ENCODE results near the gene NEBL. TPM values are rescaled to one million over a fixed set of nuclear protein-coding genes. Genes with fewer than 3 reads are reported as not detected.

Gene NEBL
- total RNA-seq, 2 experiments from 2014 or later: 0.07 to 0.34 TPM

GRCh38 chr10:20916976-20917375 is 19.9 kb upstream of the NEBL start:
- POLR2A ChIA-PET: no interaction called here
- CTCF ChIA-PET: no interaction called here
- Mint-ChIP-seq H3K36me3 (ENCODE audit: low read depth) (no peaks in the 10 kb centered on the region), H3K27me3 (peaks cover 3% of the 10 kb centered on the region), H3K9me3 (no peaks in the 10 kb centered on the region), H3K27ac (no peak overlapping the region), H3K4me3 (no peak overlapping the region), H3K4me1 (ENCODE audit: low read depth) (no peaks in the 10 kb centered on the region)
- DNase-seq: no peak
- no peak for TF ChIP-seq CTCF (IDR thresholded peaks at IDR 0.05)
- intact Hi-C loops (cut with micrococcal nuclease): no loop called here
- ATAC-seq: no peak

GRCh38 chr10:20912969-20913368 is 15.9 kb upstream of the NEBL start:
- Mint-ChIP-seq H3K36me3 (ENCODE audit: low read depth) (no peaks in the 10 kb centered on the region), H3K9me3 (no peaks in the 10 kb centered on the region), H3K4me1 (ENCODE audit: low read depth) (no peaks in the 10 kb centered on the region), H3K27ac (no peak overlapping the region), H3K27me3 (peaks cover 3% of the 10 kb centered on the region), H3K4me3 (no peak overlapping the region)
- POLR2A ChIA-PET: no interaction called here
- CTCF ChIA-PET: no interaction called here
- no peak for TF ChIP-seq CTCF (IDR thresholded peaks at IDR 0.05)
- intact Hi-C loops (cut with micrococcal nuclease): no loop called here
- DNase-seq: no peak
- ATAC-seq: no peak

- Mint-ChIP-seq H3K27me3 (no peaks in the 10 kb centered on the region), H3K36me3 (ENCODE audit: low read depth) (no peaks in the 10 kb centered on the region), H3K4me3 (no peak overlapping the region), H3K27ac (no peak overlapping the region), H3K9me3 (no peaks in the 10 kb centered on the region), H3K4me1 (ENCODE audit: low read depth) (no peaks in the 10 kb centered on the region)
- intact Hi-C loops (cut with micrococcal nuclease): no loop called here
- DNase-seq (no peak), ATAC-seq (no peak)
- CTCF ChIA-PET: no interaction called here
- POLR2A ChIA-PET: no interaction called here
- TF ChIP-seq CTCF (IDR thresholded peaks at IDR 0.05): no peak
These were observed 14.5 kb upstream of the NEBL start for GRCh38 chr10:20911626-20912025.

- Mint-ChIP-seq H3K36me3 (ENCODE audit: low read depth) (no peaks in the 10 kb centered on the region), H3K27me3 (no peaks in the 10 kb centered on the region), H3K9me3 (peaks cover 2% of the 10 kb centered on the region), H3K4me3 (no peak overlapping the region), H3K27ac (no peak overlapping the region), H3K4me1 (ENCODE audit: low read depth) (no peaks in the 10 kb centered on the region)
- ChIA-PET CTCF (interaction anchor here (1.1 kb wide), 1 partner anchor 10 kb away, joined by 3 read pairs; no protein-coding TSS in a partner anchor), POLR2A (no interaction called here)
- TF ChIP-seq CTCF (IDR thresholded peaks at IDR 0.05): no peak
- ATAC-seq: no peak
- intact Hi-C loops (cut with micrococcal nuclease): no loop called here
- DNase-seq: no peak
These were observed 12.7 kb upstream of the NEBL start for GRCh38 chr10:20909801-20910200.

GRCh38 chr10:20908391-20908790 is 11.3 kb upstream of the NEBL start:
- no peaks in the 10 kb centered on the region for H3K27me3 Mint-ChIP-seq
- DNase-seq: no peak
- H3K4me3 Mint-ChIP-seq: no peak overlapping the region
- H3K9me3 Mint-ChIP-seq: peaks cover 2% of the 10 kb centered on the region
- ChIA-PET CTCF (no interaction called here), POLR2A (no interaction called here)
- H3K36me3 Mint-ChIP-seq (ENCODE audit: low read depth): no peaks in the 10 kb centered on the region
- ATAC-seq: no peak
- H3K4me1 Mint-ChIP-seq (ENCODE audit: low read depth): no peaks in the 10 kb centered on the region
- no peak for TF ChIP-seq CTCF (IDR thresholded peaks at IDR 0.05)
- no peak overlapping the region for H3K27ac Mint-ChIP-seq
- intact Hi-C loops (cut with micrococcal nuclease): no loop called here
